GM18870 (cell line): ENCODE data around the gene TNFAIP3.

Experiments
- ATAC-seq: cut with Tn5 transposase; IDR thresholded peaks from one replicate; pipeline ENCODE4 v1.9.1; 2021; ENCODE audit warnings: moderate library complexity; ENCODE audit not compliant: unreplicated experiment

Gene TNFAIP3

GRCh38 chr6:137862419-137863090 is 4.5 kb upstream of the TNFAIP3 start:
- ATAC-seq = no peak

- no peak for ATAC-seq
Observed at GRCh38 chr6:137863091-137863797, 3.8 kb upstream of the TNFAIP3 start.

GRCh38 chr6:137864812-137865508 is 2.1 kb upstream of the TNFAIP3 start:
- ATAC-seq = no peak

- ATAC-seq = peak; percentile 25
Observed at GRCh38 chr6:137866200-137866913, 702 bp upstream of the TNFAIP3 start.

GRCh38 chr6:137867685-137868509 is 838 bp downstream of the TNFAIP3 start:
- ATAC-seq = no peak

GRCh38 chr6:137868721-137869548 is 1.9 kb downstream of the TNFAIP3 start:
- no peak for ATAC-seq

- ATAC-seq = no peak
Observed at GRCh38 chr6:137869549-137870307, 2.7 kb downstream of the TNFAIP3 start.

GRCh38 chr6:137870308-137870644 is 3.2 kb downstream of the TNFAIP3 start:
- ATAC-seq = no peak

GRCh38 chr6:137870744-137871247 is 3.7 kb downstream of the TNFAIP3 start:
- ATAC-seq = no peak

GRCh38 chr6:137871291-137871690 is 4.2 kb downstream of the TNFAIP3 start:
- no peak for ATAC-seq

- no peak for ATAC-seq
Observed at GRCh38 chr6:137871831-137872454, 4.9 kb downstream of the TNFAIP3 start.

GRCh38 chr6:137872581-137873115 is 5.6 kb downstream of the TNFAIP3 start:
- ATAC-seq = no peak

- no peak for ATAC-seq
Observed at GRCh38 chr6:137873273-137873762, 6.3 kb downstream of the TNFAIP3 start.

GRCh38 chr6:137874204-137875057 is 7.4 kb downstream of the TNFAIP3 start:
- ATAC-seq = no peak

- no peak for ATAC-seq
Observed at GRCh38 chr6:137875058-137875520, 8.0 kb downstream of the TNFAIP3 start.

- no peak for ATAC-seq
Observed at GRCh38 chr6:137875606-137876005, 8.5 kb downstream of the TNFAIP3 start.

- ATAC-seq = no peak
Observed at GRCh38 chr6:137876547-137876946, 9.5 kb downstream of the TNFAIP3 start.
